VCaP (cell line): ENCODE data around the gene TP63.

Source experiments
- H3K27ac ChIP-seq: fragments of 450-650 bp; 2 replicates; pipeline ENCODE4 v1.5.1; 2017
- TF ChIP-seq, protein P1 (sequence below): fragments of 450-650 bp; conservative IDR thresholded peaks from 2 replicates; pipeline ENCODE4 v1.5.1; 2017; ENCODE audit warnings: mild to moderate bottlenecking, moderate library complexity

The TP63 gene

DNA sequence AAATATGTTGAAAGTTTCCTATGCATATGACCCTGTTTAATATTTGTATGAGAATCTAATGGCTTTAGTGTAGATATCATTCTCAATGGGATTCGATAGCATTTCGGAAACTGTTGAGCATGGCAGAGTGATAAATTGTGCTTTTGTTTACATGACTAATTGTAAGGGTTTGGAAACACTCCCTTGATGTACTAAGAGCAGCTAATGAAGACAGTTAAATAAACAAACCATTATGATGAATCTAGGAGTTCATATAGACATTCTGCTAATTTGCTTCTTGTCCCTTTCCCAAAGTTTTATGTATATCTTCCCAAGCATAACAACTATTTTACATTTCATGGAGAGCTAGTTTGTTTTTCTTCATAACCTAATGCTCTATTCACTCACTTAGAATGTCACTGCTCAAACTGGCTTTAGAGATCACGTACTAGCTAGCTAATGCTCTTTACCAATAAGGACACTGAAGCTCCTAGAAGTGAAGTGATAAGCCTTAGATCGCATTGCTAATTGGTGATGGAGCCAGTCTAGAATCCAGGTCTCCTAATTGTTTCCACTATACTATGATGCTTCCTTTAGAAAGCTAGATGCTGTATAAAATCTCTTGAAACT lies 140.8 kb downstream of the TP63 start:
- no peak overlapping the region for H3K27ac ChIP-seq
- TF ChIP-seq, protein P1, sequence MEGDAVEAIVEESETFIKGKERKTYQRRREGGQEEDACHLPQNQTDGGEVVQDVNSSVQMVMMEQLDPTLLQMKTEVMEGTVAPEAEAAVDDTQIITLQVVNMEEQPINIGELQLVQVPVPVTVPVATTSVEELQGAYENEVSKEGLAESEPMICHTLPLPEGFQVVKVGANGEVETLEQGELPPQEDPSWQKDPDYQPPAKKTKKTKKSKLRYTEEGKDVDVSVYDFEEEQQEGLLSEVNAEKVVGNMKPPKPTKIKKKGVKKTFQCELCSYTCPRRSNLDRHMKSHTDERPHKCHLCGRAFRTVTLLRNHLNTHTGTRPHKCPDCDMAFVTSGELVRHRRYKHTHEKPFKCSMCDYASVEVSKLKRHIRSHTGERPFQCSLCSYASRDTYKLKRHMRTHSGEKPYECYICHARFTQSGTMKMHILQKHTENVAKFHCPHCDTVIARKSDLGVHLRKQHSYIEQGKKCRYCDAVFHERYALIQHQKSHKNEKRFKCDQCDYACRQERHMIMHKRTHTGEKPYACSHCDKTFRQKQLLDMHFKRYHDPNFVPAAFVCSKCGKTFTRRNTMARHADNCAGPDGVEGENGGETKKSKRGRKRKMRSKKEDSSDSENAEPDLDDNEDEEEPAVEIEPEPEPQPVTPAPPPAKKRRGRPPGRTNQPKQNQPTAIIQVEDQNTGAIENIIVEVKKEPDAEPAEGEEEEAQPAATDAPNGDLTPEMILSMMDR = no peak

DNA sequence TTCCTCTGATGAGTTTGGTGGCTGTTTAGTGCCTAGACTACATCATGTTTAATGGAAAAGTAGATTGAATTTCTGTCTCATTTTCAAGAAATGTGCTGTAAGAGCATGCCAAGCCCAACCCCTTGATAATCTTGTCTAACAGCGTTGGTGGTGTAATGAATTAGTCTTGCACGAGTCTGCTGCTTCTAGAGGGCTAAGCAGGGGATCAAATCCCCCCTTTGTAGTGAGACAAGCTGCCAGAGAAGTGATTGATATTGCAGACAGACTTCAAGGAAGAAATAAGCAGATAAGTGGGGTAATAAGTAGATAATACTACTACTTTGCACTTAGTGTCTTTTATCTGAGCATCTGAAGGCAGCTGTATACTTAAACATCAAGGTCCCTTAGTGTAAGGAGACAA lies 141.4 kb downstream of the TP63 start:
- H3K27ac ChIP-seq = no peak overlapping the region
- TF ChIP-seq, protein P1 = no peak

DNA sequence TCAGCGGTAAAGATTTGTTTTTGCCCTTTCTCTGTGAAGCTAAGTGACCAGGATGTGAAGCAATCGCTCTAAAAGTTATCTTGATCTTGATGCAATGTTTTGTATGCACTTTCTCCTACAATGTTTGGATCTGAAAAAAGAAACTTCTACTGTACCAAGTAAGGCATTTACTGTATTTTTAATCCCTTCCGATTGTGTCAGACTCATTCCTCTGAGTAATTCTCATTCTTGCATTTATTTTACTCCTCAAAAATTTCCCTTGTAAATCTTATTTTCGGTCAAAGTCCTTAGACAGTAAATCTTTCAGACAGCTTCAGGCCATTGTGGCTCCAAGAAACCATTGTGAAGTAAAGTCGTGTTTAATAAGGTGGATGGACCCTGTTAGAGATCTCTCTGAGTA lies 141.9 kb downstream of the TP63 start:
- no peak overlapping the region for H3K27ac ChIP-seq
- TF ChIP-seq, protein P1 = no peak

DNA sequence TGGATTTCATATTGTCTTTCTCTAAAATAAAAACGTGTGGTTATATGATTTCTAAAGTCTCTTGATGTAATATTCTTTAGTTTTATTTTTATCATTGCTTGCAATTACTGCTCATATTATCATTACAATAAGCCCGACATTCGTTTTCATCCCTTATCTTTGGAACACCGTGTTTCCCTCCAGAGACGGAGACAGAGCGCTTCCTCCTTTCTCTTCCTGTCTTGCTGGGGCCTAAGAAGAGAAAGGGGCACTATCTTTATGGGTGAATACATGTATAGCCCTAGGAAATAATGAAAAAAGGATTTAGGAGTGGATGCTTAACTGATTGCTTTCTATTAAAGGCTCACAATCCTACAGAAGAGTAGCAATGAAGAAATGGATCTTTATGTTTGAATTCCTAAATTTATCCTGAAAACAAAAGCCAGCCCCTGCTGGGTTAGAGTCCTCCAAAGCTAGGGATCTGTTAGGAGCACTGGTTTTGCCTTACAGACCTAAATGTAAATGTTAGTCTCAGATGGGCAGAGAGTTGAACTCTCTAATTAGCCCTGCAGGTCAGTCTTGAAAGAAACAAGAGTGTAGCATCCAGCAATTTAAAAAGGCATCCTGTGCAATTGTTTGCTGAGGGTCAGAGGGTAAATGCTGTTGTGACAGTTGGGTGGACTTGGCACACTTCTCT lies 145.1 kb downstream of the TP63 start:
- TF ChIP-seq, protein P1 = no peak
- H3K27ac ChIP-seq = no peak overlapping the region

DNA sequence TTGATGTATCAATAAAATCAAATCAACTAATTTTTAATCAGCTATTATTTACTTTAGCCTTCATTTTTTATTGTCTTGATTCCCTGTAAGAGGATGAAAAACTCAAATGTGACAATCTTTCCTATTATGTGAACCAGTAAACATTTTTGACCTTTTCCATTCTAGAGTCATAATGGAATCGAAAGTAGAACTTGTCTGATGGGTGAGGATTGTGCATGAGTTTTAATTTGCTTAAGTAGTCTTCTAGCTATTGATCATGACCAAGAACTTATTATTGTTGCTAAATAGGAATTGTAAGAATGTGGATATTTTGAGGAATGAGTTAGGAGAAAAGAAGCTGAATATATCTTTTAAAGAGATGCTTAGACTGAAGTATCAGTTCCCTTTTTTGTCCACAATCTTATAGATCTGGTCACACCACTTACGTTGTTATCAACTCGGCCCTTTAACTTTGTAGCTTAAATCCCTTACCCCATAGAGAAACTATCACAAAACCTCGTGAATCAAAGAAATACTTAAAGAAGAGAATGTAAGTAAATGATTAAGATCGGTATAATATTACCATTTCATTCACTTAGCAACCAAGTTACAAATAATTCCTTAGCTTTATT lies 147.3 kb downstream of the TP63 start:
- TF ChIP-seq, protein P1 = no peak
- H3K27ac ChIP-seq = no peak overlapping the region

DNA sequence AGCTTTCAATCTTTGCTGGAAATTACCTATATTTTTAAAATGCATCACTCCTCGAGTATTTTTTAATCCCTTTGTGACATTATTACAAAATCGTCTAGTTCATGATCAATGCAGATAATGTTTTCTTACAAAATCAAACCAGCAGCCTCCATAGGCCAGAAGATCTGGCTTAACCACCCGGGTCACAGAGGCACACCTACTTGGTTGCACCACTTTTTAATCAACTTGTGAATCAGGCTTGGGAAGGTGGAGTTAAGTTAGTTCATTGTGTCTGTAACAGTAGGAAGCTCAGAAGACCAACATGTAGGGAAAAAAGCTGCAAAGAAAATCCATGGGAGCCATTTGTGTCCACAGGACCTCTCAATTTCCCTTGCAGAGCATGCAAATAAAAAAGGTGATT lies 148.0 kb downstream of the TP63 start:
- TF ChIP-seq, protein P1 = no peak
- 0 out of 2 replicates have a peak overlapping the region, but pooled peaks have one; percentile 1 for H3K27ac ChIP-seq

DNA sequence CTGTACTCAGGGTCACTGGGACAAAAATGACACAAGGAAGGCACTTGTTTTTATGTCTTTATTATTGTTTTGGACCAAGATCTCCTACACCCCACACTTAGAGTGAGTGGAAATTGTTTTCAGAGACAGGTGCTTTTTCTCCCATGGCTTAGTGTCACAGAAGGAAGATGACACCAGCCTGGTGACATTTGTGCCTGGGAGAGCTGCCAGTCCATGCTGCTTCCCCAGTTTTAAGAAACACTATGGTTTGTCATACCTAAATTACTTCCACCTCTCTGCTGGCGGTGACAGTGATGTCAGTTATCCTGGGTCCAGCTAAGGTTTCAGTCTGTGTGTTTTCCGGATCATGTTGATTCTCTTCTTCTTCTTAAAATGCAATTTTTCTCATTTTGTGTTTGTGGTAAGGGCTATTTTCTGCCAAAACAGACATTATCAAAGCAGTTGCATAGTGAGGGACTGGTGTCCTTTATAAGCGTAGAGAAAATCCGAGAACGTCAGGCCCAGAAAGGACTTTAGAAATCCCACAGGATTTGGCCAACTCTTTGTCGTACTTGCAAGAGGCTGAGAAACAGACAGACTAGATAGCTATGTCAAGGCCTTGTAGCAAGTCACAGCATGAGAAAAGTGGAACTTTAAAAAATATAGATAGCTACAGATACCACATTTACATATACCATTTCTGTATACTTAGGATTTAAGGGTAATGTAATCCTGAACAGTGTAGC lies 149.5 kb downstream of the TP63 start:
- TF ChIP-seq, protein P1 = no peak
- no peak overlapping the region for H3K27ac ChIP-seq
